HepG2 (cell line): ENCODE data around the gene CPEB4. TPM values are rescaled to one million over a fixed set of nuclear protein-coding genes. Genes with fewer than 3 reads are reported as not detected.

ENCODE experiments used
- ATAC-seq: fragments of 200-7000 bp; cut with Tn5 transposase; 3 replicates; pipeline ENCODE4 v1.9.1; 2020; ENCODE audit warnings: mild to moderate bottlenecking, moderate library complexity
- BruUV-seq: library from RNA; stranded (reverse); fragments of 400-500 nt; replicated peaks from 2 replicates; lab custom pipeline; 2021; lab: Mats Ljungman, UMichigan
- CTCF ChIA-PET: fragments of 300-600 bp; formaldehyde crosslinking; extraction: SDS; loops from one replicate; lab custom pipeline; 2021; ENCODE audit warnings: low total read pairs, inconsistent platforms, low intra/inter-chr PET ratio; lab: Yijun Ruan, JAX
- POLR2A ChIA-PET: fragments of 350-600 bp; sonication (Branson Sonifier 250); formaldehyde crosslinking; loops from one replicate; lab custom pipeline; 2020; ENCODE audit warnings: antibody characterized with exemption, inconsistent platforms; lab: Yijun Ruan, JAX
- DNase-seq: peaks from one replicate; pipeline ENCODE4 v3.0.0-alpha.2; 2015; ENCODE audit warnings: low spot score
- FAIRE-seq: peaks from 3 replicates; lab custom pipeline; 2011; peaks lifted over from hg19 to GRCh38; lab: Jason Lieb, UNC
- H2AFZ ChIP-seq: one replicate; pipeline ENCODE4 v1.6.1; 2011; ENCODE audit warnings: low read length, inconsistent platforms
- H3K27ac ChIP-seq: fragments of 300-600 bp; 3 replicates; pipeline ENCODE4 v1.8.0; 2011; ENCODE audit warnings: mixed run types, mild to moderate bottlenecking, mixed read lengths, low read length, inconsistent platforms; ENCODE audit not compliant: insufficient read depth; ENCODE audit errors: extremely low read length
- H3K27me3 ChIP-seq, 2 experiments: fragments of 200-600 bp in 1 of 2; 2 replicates in 1 of 2; 3 replicates in 1 of 2; pipeline versions ENCODE4 v1.6.0 to v1.8.0; 2011; ENCODE audit warnings: low read length in 2 of 2, mild to moderate bottlenecking in 2 of 2, moderate library complexity in 2 of 2, inconsistent platforms in 1 of 2; ENCODE audit not compliant: insufficient read depth in 2 of 2, control insufficient read depth in 1 of 2
- H3K36me3 ChIP-seq, 2 experiments: fragments of 200-600 bp in 1 of 2; replicated peaks in 1 of 2; 2 replicates in 1 of 2; 3 replicates in 1 of 2; pipeline versions ENCODE4 v1.5.1 to v1.8.0; 2011; ENCODE audit warnings: low read length in 2 of 2, inconsistent platforms in 1 of 2; ENCODE audit not compliant: insufficient read depth in 2 of 2, control insufficient read depth in 1 of 2
- H3K4me1 ChIP-seq: 2 replicates; pipeline ENCODE4 v1.5.1; 2012; ENCODE audit warnings: low read length, inconsistent platforms; ENCODE audit not compliant: insufficient read depth
- H3K4me2 ChIP-seq: 2 replicates; pipeline ENCODE4 v1.6.0; 2011; ENCODE audit warnings: low read depth, low read length, inconsistent platforms
- H3K4me3 ChIP-seq, 3 experiments: fragments of 200-600 bp in 1 of 3; sonication (generic), shearing (Covaris generic) in 1 of 3; replicated peaks in 1 of 3; 2 replicates each; pipeline ENCODE4 v1.5.1; 2011 to 2016; ENCODE audit warnings: low read length in 3 of 3, inconsistent platforms in 2 of 3, low read depth in 2 of 3, mild to moderate bottlenecking in 2 of 3, control low read depth in 1 of 3, mixed read lengths in 1 of 3; ENCODE audit not compliant: insufficient read depth in 1 of 3
- H3K79me2 ChIP-seq: one replicate; pipeline ENCODE4 v1.6.1; 2011; ENCODE audit warnings: low read length, inconsistent platforms; ENCODE audit not compliant: insufficient read depth
- H3K9ac ChIP-seq: 2 replicates; pipeline ENCODE4 v1.6.0; 2011; ENCODE audit warnings: mild to moderate bottlenecking, low read depth, low read length, inconsistent platforms; ENCODE audit not compliant: insufficient read depth
- H3K9me3 ChIP-seq: 2 replicates; pipeline ENCODE4 v1.5.1; 2012; ENCODE audit warnings: mild to moderate bottlenecking, low read length
- H4K20me1 ChIP-seq: 2 replicates; pipeline ENCODE4 v1.6.0; 2011; ENCODE audit warnings: inconsistent platforms, mild to moderate bottlenecking, low read length, moderate library complexity; ENCODE audit not compliant: insufficient read depth
- AHDC1 ChIP-seq: sonication (generic); formaldehyde crosslinking; IDR thresholded peaks from 2 replicates; pipeline ENCODE4 v1.5.1; 2020; ENCODE audit warnings: mild to moderate bottlenecking, missing genetic modification reagents, borderline replicate concordance
- HBP1 ChIP-seq: IDR thresholded peaks from 2 replicates; pipeline ENCODE4 v1.6.1; 2016; ENCODE audit warnings: low read depth, control low read depth
- KLF13 ChIP-seq: sonication (generic); formaldehyde crosslinking; IDR thresholded peaks from 2 replicates; pipeline ENCODE4 v1.4.0; 2020; ENCODE audit warnings: mild to moderate bottlenecking, missing genetic modification reagents
- KLF9 ChIP-seq: IDR thresholded peaks from 2 replicates; pipeline ENCODE4 v1.6.1; 2016; ENCODE audit warnings: low read depth
- KMT2A ChIP-seq: sonication (generic); formaldehyde crosslinking; IDR thresholded peaks from 2 replicates; pipeline ENCODE4 v1.4.0; 2020; ENCODE audit warnings: missing genetic modification reagents
- LRRFIP1 ChIP-seq: sonication (generic); formaldehyde crosslinking; conservative IDR thresholded peaks from 2 replicates; pipeline ENCODE4 v1.4.0; 2020; ENCODE audit warnings: missing genetic modification reagents
- PRDM10 ChIP-seq: sonication (generic); formaldehyde crosslinking; IDR thresholded peaks from 2 replicates; pipeline ENCODE4 v1.4.0; 2020; ENCODE audit warnings: low read depth, missing genetic modification reagents
- SRF ChIP-seq: IDR thresholded peaks from 2 replicates; pipeline ENCODE4 v1.6.1; 2011; ENCODE audit warnings: mild to moderate bottlenecking, low read depth, low read length, moderate library complexity
- WGBS: methylation state at CpG from one replicate; pipeline ENCODE4 v1.1.6; 2017; ENCODE audit warnings: low lambda C conversion rate; 5-methylcytosine and 5-hydroxymethylcytosine counted together
- in situ Hi-C: cut with HindIII; loops from 2 replicates; pipeline ENCODE4 v1.10.0; 2017; ENCODE audit warnings: low pct_unique_long_range_greater_than_20kb; ENCODE audit not compliant: extremely low pct_ligation_motif_present
- intact Hi-C: fragments of 100-400 bp; cut with micrococcal nuclease; formaldehyde crosslinking; loops from one replicate; pipeline ENCODE4 v1.10.0; 2022; ENCODE audit not compliant: unreplicated experiment
- polyA plus RNA-seq, 8 experiments: library from polyadenylated mRNA; depleted of rRNA in 3 of 8; stranded (reverse) in 7 of 8; unstranded in 1 of 8; fragments of >200 nt; fragmentation: Illumina TruSeq in 4 of 8; extraction: Trizol in 4 of 8; gene quantifications; 2 replicates each; pipeline versions ENCODE4 v1.2.1 to v1.2.3, GENCODE V29; 2011 to 2016; ENCODE audit warnings: low read depth in 4 of 8, missing spikeins in 1 of 8, mixed read lengths in 1 of 8; ENCODE audit not compliant: insufficient read depth in 1 of 8
- total RNA-seq, 5 experiments: library from RNA; depleted of rRNA; stranded (reverse); fragments of >200 nt; fragmentation: Illumina TruSeq; extraction: Trizol; gene quantifications; 2 replicates each; pipeline ENCODE4 v1.2.3, GENCODE V29; 2016; ENCODE audit warnings: low read depth in 1 of 5

CPEB4 gene
- total and polyA plus RNA-seq, 2 of the 13 experiments (the other 11 are each of a cell fraction or from before 2014, with no cell fraction given) = 7.7 to 26.7 TPM

GRCh38 chr5:173915310-173916014 is 27.3 kb downstream of the CPEB4 start (continued):
- TF ChIP-seq KLF13 (CRISPR knock-in tag) (no peak), AHDC1 (CRISPR knock-in tag) (no peak), SRF (no peak)
- TF ChIP-seq, all 625 proteins: peak for 0

- Histone ChIP-seq H3K4me2 (no peak overlapping the region), H3K27ac (no peak overlapping the region), H3K9ac (no peak overlapping the region), H3K4me3 (no peak overlapping the region), H3K4me1 (peaks cover 71% of the 10 kb centered on the region), H4K20me1 (no peaks in the 10 kb centered on the region), H3K36me3 (peaks cover 0 to 19% of the 10 kb centered on the region in 2 experiments; a peak in 3 of 5 replicates), H3K79me2 (peaks cover 22% of the 10 kb centered on the region), H3K27me3 (no peaks in the 10 kb centered on the region), H3K9me3 (no peaks in the 10 kb centered on the region), H2AFZ (no peak overlapping the region)
- in situ Hi-C loops = no loop called here
- ChIA-PET CTCF (no interaction called here), POLR2A (no interaction called here)
- BruUV-seq = no TSS peak
- no peak for ATAC-seq
- FAIRE-seq = no peak
- WGBS = over 99% methylated on average over 3 of the region's 3 CpGs
- no peak for DNase-seq
- intact Hi-C loops = no loop called here
- TF ChIP-seq PRDM10 (CRISPR knock-in tag) = no peak
- no peak for TF ChIP-seq KLF9 (CRISPR knock-in tag)
- no peak for TF ChIP-seq LRRFIP1 (CRISPR knock-in tag)
- no peak for TF ChIP-seq HBP1 (CRISPR knock-in tag)
- no peak for TF ChIP-seq KMT2A (CRISPR knock-in tag)
Observed at GRCh38 chr5:173916233-173916632, 28.1 kb downstream of the CPEB4 start.
